Activated CD4-positive, alpha-beta T cell treated with anti-CD3 and anti-CD28 coated beads for 36 hours (primary cell): ENCODE data around the gene G2E3. TPM values are rescaled to one million over a fixed set of nuclear protein-coding genes. Genes with fewer than 3 reads are reported as not detected.
A peak's percentile ranks its signal among the peaks of the same experiment; 100 is the strongest.
"Not testable (repeated sequence)": the region's sequence is repeated elsewhere in the genome, so short reads cannot be mapped to it uniquely, and the experiment has no call there.

Source experiments
- ATAC-seq: fragments of 200-7000 bp; cut with Tn5 transposase; one replicate; pipeline ENCODE4 v1.10.0; 2021; ENCODE audit warnings: mild to moderate bottlenecking, moderate library complexity
- CTCF ChIA-PET: fragments of 350-600 bp; sonication (Branson Sonifier 250); formaldehyde crosslinking; loops from one replicate; lab custom pipeline; 2021; ENCODE audit warnings: antibody characterized with exemption; lab: Charles Lee
- POLR2A ChIA-PET: fragments of 350-600 bp; sonication (Branson Sonifier 250); formaldehyde crosslinking; loops from one replicate; lab custom pipeline; 2021; ENCODE audit warnings: antibody characterized with exemption, inconsistent platforms; lab: Charles Lee
- DNase-seq: peaks from one replicate; pipeline ENCODE4 v3.0.0-alpha.2; 2020
- H3K27ac Mint-ChIP-seq: one replicate; pipeline ENCODE4 v1.8.0; 2021; ENCODE audit warnings: mixed read lengths
- H3K27me3 Mint-ChIP-seq: one replicate; pipeline ENCODE4 v1.8.0; 2021; ENCODE audit warnings: mixed read lengths
- H3K36me3 Mint-ChIP-seq: one replicate; pipeline ENCODE4 v1.8.0; 2021; ENCODE audit warnings: low read depth, mixed read lengths
- H3K4me1 Mint-ChIP-seq: one replicate; pipeline ENCODE4 v1.8.0; 2021; ENCODE audit warnings: mixed read lengths
- H3K4me3 Mint-ChIP-seq: one replicate; pipeline ENCODE4 v1.8.0; 2021; ENCODE audit warnings: mild to moderate bottlenecking, moderate library complexity, mixed read lengths
- H3K9me3 Mint-ChIP-seq: one replicate; pipeline ENCODE4 v1.8.0; 2021; ENCODE audit warnings: low read depth, mixed read lengths
- intact Hi-C, 2 experiments: fragments of 100-400 bp; cut with DNase I in 1 of 2; cut with micrococcal nuclease in 1 of 2; formaldehyde crosslinking; loops; one replicate each; pipeline versions ENCODE4 v1.14.2 to v1.15.1; 2022 to 2024; cut with DNase I, micrococcal nuclease
- total RNA-seq, 2 experiments: library from RNA; stranded (reverse); gene quantifications; one replicate each; pipeline ENCODE4 v1.2.3, GENCODE V29; 2021

Gene G2E3
- total RNA-seq, 2 experiments from 2014 or later, result 16.9 to 29.6 TPM

DNA sequence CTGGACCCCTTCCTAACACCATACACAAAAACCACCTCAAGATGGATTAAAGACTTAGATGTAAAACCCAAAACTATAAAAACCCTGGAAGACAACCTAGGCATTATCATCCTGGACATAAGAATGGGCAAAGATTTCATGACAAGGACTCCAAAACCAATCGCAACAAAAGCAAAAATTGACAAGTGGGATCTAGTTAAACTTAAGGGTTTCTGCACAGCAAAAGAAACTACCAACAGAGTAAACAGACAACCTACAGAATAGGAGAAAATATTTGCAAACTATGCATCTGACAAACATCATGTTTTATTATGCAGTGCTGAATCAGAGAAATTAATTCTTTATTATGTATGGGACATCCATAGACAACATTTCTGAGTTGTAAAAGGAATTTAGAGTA lies 17.4 kb downstream of the G2E3 start:
- CTCF ChIA-PET, result interaction anchor here (1.2 kb wide), 1 partner anchor 13 kb away, joined by 3 read pairs; no protein-coding TSS in a partner anchor
- DNase-seq, ATAC-seq, POLR2A ChIA-PET, intact Hi-C loops, H3K9me3 Mint-ChIP-seq, H3K27ac Mint-ChIP-seq, H3K27me3 Mint-ChIP-seq, H3K4me3 Mint-ChIP-seq: not testable (repeated sequence)
- Mint-ChIP-seq H3K4me1 (peaks cover 57% of the 10 kb centered on the region), H3K36me3 (peaks cover 21% of the 10 kb centered on the region)

DNA sequence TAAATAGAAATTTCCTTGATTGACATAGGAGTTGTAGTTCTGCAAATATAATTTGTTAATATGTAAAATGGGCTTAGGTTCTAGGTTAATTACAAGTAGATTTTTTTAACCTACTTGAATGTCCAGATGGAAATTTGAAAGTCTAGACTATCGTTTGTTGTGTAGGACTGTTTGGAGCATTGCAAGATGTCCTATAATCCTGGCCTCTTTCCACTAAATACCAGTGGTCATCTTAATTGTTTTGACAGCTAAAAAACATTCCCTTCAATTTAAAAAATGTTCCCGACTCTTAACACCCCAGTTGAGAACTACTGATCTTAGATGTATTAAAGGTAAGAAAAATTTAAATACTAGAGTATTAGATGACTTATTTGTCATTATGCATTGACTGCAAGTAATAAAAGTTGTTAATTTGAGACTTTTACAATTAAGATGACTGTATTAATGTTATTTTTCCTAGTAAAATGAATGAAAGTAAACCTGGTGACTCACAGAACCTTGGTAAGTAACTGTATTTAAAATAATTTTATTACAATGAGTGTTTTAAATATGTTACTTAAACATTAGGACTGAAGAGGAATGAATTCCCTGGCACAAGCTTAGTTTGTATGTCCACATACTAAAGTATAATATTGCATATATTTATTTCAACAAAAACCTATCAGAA lies 21.8 kb downstream of the G2E3 start:
- Mint-ChIP-seq H3K36me3 (peaks cover 42% of the 10 kb centered on the region), H3K9me3 (peaks cover 8% of the 10 kb centered on the region), H3K27ac (no peak overlapping the region), H3K27me3 (no peaks in the 10 kb centered on the region), H3K4me1 (peaks cover 31% of the 10 kb centered on the region), H3K4me3 (no peak overlapping the region)
- ChIA-PET CTCF (no interaction called here), POLR2A (no interaction called here)
- intact Hi-C loops, result no loop called here
- DNase-seq (no peak), ATAC-seq (no peak)

DNA sequence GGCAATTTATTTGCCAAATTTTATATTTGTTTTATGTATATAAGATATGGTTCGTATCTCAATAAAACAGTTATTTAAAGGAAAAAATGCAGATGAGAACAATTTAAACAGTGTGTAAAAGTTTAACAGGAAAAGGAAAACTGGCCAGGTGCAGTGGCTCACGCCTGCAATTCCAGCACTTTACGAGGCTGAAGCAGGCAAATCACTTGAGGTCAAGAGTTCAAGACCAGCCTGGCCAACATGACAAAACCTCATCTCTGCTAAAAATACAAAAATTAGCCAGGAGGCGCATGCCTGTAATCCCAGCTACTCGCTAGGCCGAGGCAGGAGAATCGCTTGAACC lies 22.3 kb downstream of the G2E3 start:
- Mint-ChIP-seq H3K36me3 (peaks cover 42% of the 10 kb centered on the region), H3K27me3 (no peaks in the 10 kb centered on the region), H3K9me3 (peaks cover 8% of the 10 kb centered on the region), H3K4me3 (no peak overlapping the region), H3K4me1 (peaks cover 28% of the 10 kb centered on the region), H3K27ac (no peak overlapping the region)
- no peak for ATAC-seq
- intact Hi-C loops, result no loop called here
- no peak for DNase-seq
- ChIA-PET POLR2A (no interaction called here), CTCF (no interaction called here)

DNA sequence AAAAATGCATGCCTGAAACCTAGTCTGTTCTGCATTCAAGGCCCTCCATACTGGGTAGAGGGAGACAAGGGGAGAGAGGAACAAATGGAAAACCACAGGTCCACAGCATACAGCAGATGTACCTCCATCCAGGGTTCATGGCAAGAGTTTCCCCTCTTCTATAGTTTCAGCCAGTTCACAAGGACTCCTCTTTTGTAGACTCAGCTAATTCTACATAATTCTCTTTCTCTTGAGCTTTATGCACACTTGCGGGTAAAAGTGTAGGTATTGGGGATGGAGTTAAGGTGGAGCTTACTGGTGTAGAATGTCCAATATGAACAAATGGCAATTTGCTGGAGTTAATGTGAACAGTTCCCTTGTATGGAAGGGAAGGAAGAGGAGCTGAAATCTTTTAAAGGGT lies 23.4 kb downstream of the G2E3 start:
- ATAC-seq, result no peak
- H3K36me3 Mint-ChIP-seq, result peaks cover 46% of the 10 kb centered on the region
- intact Hi-C loops, result no loop called here
- ChIA-PET POLR2A (no interaction called here), CTCF (interaction anchor here (1.2 to 1.4 kb wide), 2 partner anchors 13 to 21 kb away, joined by 3 read pairs; no protein-coding TSS in a partner anchor)
- H3K4me1 Mint-ChIP-seq, result peaks cover 24% of the 10 kb centered on the region
- no peak for DNase-seq
- no peak overlapping the region for H3K4me3 Mint-ChIP-seq
- H3K27ac Mint-ChIP-seq, result no peak overlapping the region
- no peaks in the 10 kb centered on the region for H3K27me3 Mint-ChIP-seq
- H3K9me3 Mint-ChIP-seq, result peaks cover 8% of the 10 kb centered on the region

DNA sequence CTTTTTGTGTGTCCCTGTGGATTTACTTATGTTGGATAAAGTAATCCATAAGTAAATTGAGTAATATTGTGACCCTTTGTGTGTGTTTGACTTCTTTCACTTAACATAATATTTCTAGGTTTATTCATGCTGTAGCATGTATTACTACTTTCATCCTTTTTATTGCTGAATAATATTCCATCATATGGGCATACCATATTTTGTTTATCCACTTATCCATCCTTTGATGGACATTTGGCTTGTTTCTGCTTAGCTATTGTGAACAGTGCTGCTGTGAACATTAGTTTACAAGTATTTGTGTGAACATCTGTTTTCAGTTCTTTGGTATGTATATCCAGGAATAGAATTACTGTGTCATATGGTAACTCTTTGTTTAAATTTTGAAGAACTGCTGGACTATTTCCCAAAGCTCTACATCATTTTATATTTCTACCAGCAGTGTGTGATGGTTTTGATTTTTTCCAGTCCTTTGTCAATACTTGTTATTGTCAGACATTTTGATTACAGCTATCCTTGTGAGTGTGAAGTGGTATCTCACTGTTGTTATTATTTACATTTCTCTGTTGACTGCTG lies 25.2 kb downstream of the G2E3 start:
- ATAC-seq, result no peak
- no peak overlapping the region for H3K27ac Mint-ChIP-seq
- H3K4me3 Mint-ChIP-seq, result no peak overlapping the region
- H3K4me1 Mint-ChIP-seq, result peaks cover 11% of the 10 kb centered on the region
- POLR2A ChIA-PET, result no interaction called here
- intact Hi-C loops, result no loop called here
- peaks cover 8% of the 10 kb centered on the region for H3K9me3 Mint-ChIP-seq
- no peaks in the 10 kb centered on the region for H3K27me3 Mint-ChIP-seq
- H3K36me3 Mint-ChIP-seq, result peaks cover 45% of the 10 kb centered on the region
- no peak for DNase-seq
- CTCF ChIA-PET, result interaction anchor here (1.3 kb wide), 1 partner anchor 9 kb away, joined by 3 read pairs; no protein-coding TSS in a partner anchor

DNA sequence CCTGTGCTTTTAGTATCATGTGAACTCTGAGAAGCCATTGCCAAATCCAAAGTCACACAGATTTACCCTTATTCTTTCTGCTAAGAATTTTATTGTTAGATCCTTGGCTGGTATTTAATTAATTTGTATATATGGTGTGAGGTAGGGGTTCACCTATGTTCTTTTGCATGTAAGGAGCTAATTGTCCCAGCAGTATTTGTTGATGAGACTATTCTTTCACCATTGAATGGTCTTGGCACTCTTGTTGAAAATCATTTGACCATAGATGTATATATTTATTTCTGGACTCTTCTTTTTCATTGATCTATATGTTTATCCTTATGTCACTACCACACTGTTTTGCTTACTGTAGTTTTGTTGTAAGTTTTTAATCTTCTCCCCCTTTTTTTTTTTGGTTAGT lies 26.2 kb downstream of the G2E3 start:
- ChIA-PET POLR2A (no interaction called here), CTCF (interaction anchor here (0.6 to 1.3 kb wide), 3 partner anchors 8 to 24 kb away, joined by 3 read pairs; no protein-coding TSS in a partner anchor)
- Mint-ChIP-seq H3K9me3 (peaks cover 8% of the 10 kb centered on the region), H3K4me3 (no peak overlapping the region), H3K36me3 (peaks cover 53% of the 10 kb centered on the region), H3K27me3 (no peaks in the 10 kb centered on the region), H3K27ac (no peak overlapping the region), H3K4me1 (peaks cover 11% of the 10 kb centered on the region)
- ATAC-seq, result no peak
- intact Hi-C loops, result no loop called here
- DNase-seq, result no peak

DNA sequence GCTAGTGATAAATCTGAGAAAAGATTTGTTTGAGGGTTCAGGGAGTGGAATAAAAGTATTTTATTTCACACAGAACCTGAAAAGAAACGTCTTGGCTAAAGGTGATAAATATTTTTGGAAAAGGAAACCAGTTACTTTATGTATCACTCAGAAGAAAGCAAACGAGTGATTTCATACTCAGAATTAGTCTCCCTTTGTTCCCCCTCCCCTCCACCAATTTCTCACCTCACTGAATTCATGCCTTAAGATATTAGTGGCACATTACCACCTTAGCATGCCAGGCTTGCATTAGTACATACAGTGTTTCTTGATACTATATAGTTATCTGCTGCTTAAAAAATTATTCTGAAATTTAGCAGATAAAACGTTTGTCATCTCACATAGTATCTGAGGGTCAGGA lies 28.2 kb downstream of the G2E3 start:
- peaks cover 8% of the 10 kb centered on the region for H3K9me3 Mint-ChIP-seq
- H3K27ac Mint-ChIP-seq, result no peak overlapping the region
- no peak for DNase-seq
- peaks cover 9% of the 10 kb centered on the region for H3K4me1 Mint-ChIP-seq
- peak; percentile 44 for ATAC-seq
- no peak overlapping the region for H3K4me3 Mint-ChIP-seq
- H3K36me3 Mint-ChIP-seq, result peaks cover 55% of the 10 kb centered on the region
- intact Hi-C loops, result no loop called here
- H3K27me3 Mint-ChIP-seq, result no peaks in the 10 kb centered on the region
- CTCF ChIA-PET, result no interaction called here
- POLR2A ChIA-PET, result no interaction called here

DNA sequence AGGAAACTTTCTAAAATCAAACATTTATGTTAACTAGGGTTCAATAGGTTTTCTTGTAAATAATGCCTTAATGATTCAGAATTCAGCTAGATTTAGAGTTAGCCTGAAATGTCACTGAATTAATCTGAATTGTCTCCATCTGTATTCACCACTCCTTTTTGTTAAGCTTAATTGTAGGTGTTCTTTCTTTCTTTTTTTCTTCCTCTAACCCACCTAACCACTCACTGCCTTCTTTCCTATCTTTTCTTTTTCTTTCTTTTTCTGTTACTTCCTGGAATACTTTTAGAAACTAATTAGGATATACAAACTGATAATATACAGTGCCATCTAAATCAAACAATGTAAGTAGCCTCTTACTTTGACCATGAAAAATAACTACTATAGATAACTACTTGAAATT lies 29.9 kb downstream of the G2E3 start:
- intact Hi-C loops, result no loop called here
- no peak for ATAC-seq
- Mint-ChIP-seq H3K9me3 (peaks cover 4% of the 10 kb centered on the region), H3K27ac (no peak overlapping the region), H3K4me3 (no peak overlapping the region), H3K4me1 (peaks cover 7% of the 10 kb centered on the region), H3K36me3 (peaks cover 41% of the 10 kb centered on the region), H3K27me3 (no peaks in the 10 kb centered on the region)
- DNase-seq, result no peak
- CTCF ChIA-PET, result interaction anchor here (1.1 kb wide), 1 partner anchor 22 kb away, joined by 3 read pairs; no protein-coding TSS in a partner anchor
- POLR2A ChIA-PET, result no interaction called here

DNA sequence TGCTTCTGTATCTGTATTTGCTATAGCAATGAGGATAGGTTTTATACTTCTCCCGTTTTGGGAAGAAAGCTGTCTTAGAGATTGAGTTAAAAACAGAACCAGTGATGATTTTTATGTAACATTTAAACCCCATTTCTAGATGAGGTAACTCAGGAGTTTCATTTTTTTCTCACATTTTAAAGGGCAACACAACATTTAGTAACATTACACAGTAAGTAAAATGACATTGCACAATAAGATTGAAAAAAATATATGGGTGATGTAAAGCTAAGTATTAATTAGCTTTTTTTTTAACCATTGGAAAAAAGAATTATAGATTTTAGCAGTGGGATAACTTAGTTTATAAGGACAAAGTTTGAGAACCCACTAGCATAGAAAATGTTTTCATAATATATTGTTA lies 38.0 kb downstream of the G2E3 start:
- Mint-ChIP-seq H3K9me3 (no peaks in the 10 kb centered on the region), H3K27ac (no peak overlapping the region), H3K27me3 (no peaks in the 10 kb centered on the region), H3K36me3 (peaks cover 17% of the 10 kb centered on the region), H3K4me1 (no peaks in the 10 kb centered on the region), H3K4me3 (no peak overlapping the region)
- ChIA-PET CTCF (interaction anchor here (0.8 to 1.0 kb wide), 2 partner anchors 19 to 33 kb away, joined by 3 read pairs; no protein-coding TSS in a partner anchor), POLR2A (no interaction called here)
- ATAC-seq, result no peak
- no peak for DNase-seq
- intact Hi-C loops, result no loop called here

DNA sequence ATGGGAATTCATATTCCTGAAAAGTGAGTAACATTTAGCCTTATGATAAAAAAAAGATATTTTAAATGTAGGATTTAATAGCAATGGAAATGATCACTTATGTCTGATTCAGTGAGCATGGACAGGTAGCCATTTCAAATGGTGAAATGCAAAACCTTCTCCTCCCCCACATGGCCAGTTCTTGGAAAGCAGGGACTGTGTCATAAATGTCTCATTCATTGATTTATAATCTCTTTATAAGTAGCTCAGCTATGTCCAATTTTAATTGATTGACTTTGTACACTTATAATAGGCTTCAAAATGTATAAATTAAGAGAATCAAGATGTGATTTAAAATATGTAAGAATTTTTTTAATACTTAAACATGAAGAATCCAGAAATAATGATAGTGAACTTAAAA lies 38.5 kb downstream of the G2E3 start:
- H3K27me3 Mint-ChIP-seq, result no peaks in the 10 kb centered on the region
- no peak overlapping the region for H3K4me3 Mint-ChIP-seq
- H3K4me1 Mint-ChIP-seq, result no peaks in the 10 kb centered on the region
- ATAC-seq, result no peak
- no peak for DNase-seq
- no peak overlapping the region for H3K27ac Mint-ChIP-seq
- CTCF ChIA-PET, result interaction anchor here (0.8 to 1.0 kb wide), 2 partner anchors 18 to 34 kb away, joined by 3 read pairs; no protein-coding TSS in a partner anchor
- intact Hi-C loops, result no loop called here
- no peaks in the 10 kb centered on the region for H3K9me3 Mint-ChIP-seq
- peaks cover 17% of the 10 kb centered on the region for H3K36me3 Mint-ChIP-seq
- POLR2A ChIA-PET, result no interaction called here

DNA sequence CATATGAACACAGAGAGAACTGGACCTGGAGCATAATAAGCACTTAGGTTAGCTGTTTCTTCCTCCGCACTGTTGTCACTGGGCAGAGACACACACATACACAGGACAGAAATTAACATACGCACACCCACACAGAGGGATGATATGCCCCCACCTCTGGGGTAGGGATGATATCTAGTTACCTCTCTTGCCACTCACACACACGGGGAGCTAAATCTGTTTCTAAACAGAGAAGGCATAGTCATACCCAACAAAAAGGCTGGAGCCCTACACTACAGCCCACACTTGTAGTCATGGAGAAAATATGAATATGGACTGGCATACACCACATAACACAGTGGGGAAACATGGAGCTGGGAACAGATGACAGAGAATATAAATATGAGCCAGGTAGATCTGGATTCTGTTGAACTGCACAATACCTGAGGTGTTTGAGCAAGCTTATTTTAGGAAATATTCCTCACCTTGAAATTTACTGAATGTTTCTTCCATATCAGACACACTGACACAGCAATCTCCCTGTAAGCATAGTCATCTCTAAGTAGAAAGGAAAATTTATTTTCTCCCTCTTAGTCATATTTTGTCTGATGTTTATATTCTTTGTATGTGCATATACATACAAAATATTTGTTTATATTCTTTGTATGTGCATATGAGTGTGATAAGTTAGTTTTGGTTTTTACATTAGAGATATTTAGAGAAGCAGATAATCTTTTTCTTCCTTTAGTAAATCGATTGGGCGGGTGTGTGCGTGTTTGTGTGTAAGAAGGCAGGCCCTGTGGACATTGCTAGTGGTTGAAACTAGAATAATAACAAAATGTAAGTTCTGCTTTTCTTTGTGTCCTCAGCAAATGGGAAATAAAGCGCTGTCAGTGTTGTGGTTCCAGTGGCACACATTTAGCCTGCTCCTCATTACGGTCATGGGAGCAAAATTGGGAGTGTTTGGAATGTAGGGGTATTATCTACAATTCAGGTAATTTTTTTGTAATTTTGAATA lies 42.3 kb downstream of the G2E3 start:
- POLR2A ChIA-PET, result interaction anchor here (0.5 kb wide), 1 partner anchor 675 kb away, joined by 6 read pairs; no protein-coding TSS in a partner anchor
- DNase-seq, result no peak
- CTCF ChIA-PET, result no interaction called here
- Mint-ChIP-seq H3K27me3 (no peaks in the 10 kb centered on the region), H3K4me1 (no peaks in the 10 kb centered on the region), H3K4me3 (no peak overlapping the region), H3K9me3 (no peaks in the 10 kb centered on the region), H3K27ac (peak overlapping the region; percentile 4), H3K36me3 (peaks cover 33% of the 10 kb centered on the region)
- ATAC-seq, result peak; percentile 42
- intact Hi-C loops, result no loop called here
